BLaER1 (cell line): Measurements from ENCODE around the gene SLC35F3.

Experiments used
- H3K27ac ChIP-seq: shearing (Covaris generic); formaldehyde crosslinking; 2 replicates; pipeline ENCODE4 v1.8.1; 2022
- H3K27me3 ChIP-seq: shearing (Covaris generic); formaldehyde crosslinking; 2 replicates; pipeline ENCODE4 v1.8.1; 2022
- H3K36me3 ChIP-seq: shearing (Covaris generic); formaldehyde crosslinking; 2 replicates; pipeline ENCODE4 v1.8.1; 2022
- H3K4me1 ChIP-seq: shearing (Covaris generic); formaldehyde crosslinking; 2 replicates; pipeline ENCODE4 v1.8.1; 2022
- H3K4me2 ChIP-seq: shearing (Covaris generic); formaldehyde crosslinking; 2 replicates; pipeline ENCODE4 v1.8.1; 2022
- H3K4me3 ChIP-seq: shearing (Covaris generic); formaldehyde crosslinking; 2 replicates; pipeline ENCODE4 v1.8.1; 2022
- H3K9ac ChIP-seq: shearing (Covaris generic); formaldehyde crosslinking; 2 replicates; pipeline ENCODE4 v1.8.1; 2022
- H3K9me3 ChIP-seq: shearing (Covaris generic); formaldehyde crosslinking; 2 replicates; pipeline ENCODE4 v1.8.1; 2022
- H4K20me1 ChIP-seq: shearing (Covaris generic); formaldehyde crosslinking; 2 replicates; pipeline ENCODE4 v1.8.1; 2022
- Cebpa-rat ChIP-seq: shearing (Covaris generic); IDR thresholded peaks from 2 replicates; pipeline ENCODE4 v1.8.1; 2022

SLC35F3 gene

DNA sequence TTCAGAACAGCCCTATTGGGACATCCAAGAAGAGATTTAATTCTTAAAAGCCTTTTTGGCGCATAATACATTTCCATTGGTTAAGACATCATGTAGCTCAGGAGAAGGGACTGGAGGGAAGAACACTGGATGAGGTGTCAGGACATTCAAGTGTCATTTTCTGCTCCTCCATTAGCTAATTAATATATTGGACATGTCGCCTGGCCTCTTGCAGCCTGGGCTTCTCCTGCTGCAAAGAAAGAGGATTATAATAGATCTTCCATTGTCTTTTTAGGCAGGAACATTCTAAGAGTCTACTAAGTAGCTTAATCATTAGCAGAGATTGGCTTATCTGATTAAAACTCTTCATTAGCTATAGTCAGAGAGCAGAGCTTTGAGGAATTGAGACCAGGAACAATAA, 317.1 kb downstream of the SLC35F3 start:
- H3K4me1 ChIP-seq, result peaks cover 4% of the 10 kb centered on the region; the same call in 1 of the 2 replicates
- H4K20me1 ChIP-seq, result no peaks in the 10 kb centered on the region
- no peak overlapping the region for H3K4me2 ChIP-seq
- H3K4me3 ChIP-seq, result no peak overlapping the region
- H3K27me3 ChIP-seq, result peaks cover 6% of the 10 kb centered on the region; the same call in 1 of the 2 replicates
- no peak overlapping the region for H3K27ac ChIP-seq
- no peak overlapping the region for H3K9ac ChIP-seq
- H3K9me3 ChIP-seq, result no peaks in the 10 kb centered on the region
- TF ChIP-seq Cebpa-rat, result no peak
- no peaks in the 10 kb centered on the region for H3K36me3 ChIP-seq

DNA sequence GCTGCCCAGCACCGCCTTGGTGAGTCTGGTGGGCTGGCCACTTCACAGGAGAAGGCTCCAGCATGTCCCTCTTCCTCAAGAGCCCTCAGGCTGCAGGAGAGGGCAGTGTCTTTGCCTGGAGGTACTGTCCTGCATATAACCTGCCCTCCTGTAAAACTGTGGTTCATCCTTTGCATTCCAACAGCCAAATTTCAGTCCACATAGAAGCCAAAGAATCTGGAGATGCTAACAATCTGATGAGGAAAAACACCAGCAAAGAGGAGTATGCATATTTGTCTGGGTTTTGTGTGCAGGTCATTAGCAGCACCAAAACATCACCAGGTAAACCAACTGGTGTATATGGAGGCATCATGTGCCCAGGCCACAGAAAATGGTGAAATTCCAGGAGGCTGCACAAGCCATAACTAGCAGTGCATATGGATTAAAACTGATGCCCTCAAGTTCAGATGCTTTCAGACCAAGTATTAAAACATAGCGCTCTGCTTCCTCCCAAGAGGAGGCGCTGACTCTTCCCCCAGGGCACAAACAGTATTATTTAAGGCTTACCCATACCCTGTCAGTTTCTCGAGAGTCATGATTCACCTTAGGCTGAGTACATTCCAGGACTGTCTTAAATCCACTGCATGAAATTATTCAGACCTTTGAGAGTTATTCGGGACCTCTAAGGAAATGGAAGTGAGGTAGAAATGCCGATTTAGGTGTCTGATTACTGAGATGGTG, 318.2 kb downstream of the SLC35F3 start:
- no peak for TF ChIP-seq Cebpa-rat
- Histone ChIP-seq H3K4me3 (no peak overlapping the region), H3K27ac (no peak overlapping the region), H3K9ac (no peak overlapping the region), H3K9me3 (no peaks in the 10 kb centered on the region), H4K20me1 (no peaks in the 10 kb centered on the region), H3K36me3 (no peaks in the 10 kb centered on the region), H3K4me2 (no peak overlapping the region), H3K27me3 (no peaks in the 10 kb centered on the region), H3K4me1 (no peaks in the 10 kb centered on the region)

DNA sequence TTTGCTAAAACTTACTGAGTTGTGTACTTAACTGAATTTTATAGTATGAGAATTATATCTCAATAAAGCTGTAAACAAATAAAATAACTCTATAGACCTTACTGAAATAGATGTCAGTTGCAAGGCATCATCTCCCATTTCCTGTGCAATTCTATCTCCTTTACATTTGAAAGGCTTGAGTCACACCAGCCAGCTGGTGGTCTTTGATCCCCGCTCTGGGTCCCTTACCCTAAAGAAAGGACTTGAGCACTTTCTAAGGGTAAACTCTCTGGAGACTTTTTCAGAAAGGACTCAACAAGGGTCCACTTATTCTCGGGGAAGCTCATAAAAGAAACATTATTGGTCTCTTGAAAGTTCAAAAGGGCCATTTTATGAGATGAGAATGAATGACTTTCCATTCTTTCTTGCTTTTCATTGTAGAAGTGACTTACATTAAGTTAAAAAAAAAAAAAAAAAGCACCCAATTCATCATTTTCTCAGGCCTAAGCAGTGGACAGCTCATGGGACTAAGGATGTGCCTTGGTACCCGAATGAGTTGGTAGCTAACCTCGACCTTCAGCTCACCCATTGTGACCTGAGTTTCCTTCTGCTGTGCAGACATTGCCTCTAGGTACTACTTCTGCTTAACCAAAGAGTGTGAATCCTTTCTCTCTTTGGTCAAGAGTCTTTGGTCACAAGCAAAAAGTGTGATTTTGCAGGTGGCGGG, 321.8 kb downstream of the SLC35F3 start:
- Histone ChIP-seq H3K9ac (no peak overlapping the region), H3K4me1 (peaks cover 19% of the 10 kb centered on the region), H3K9me3 (no peaks in the 10 kb centered on the region), H3K36me3 (no peaks in the 10 kb centered on the region), H3K27me3 (no peaks in the 10 kb centered on the region), H3K27ac (no peak overlapping the region), H3K4me2 (no peak overlapping the region), H4K20me1 (no peaks in the 10 kb centered on the region), H3K4me3 (no peak overlapping the region)
- no peak for TF ChIP-seq Cebpa-rat

GRCh38 chr1:234226819-234227165, 322.3 kb downstream of the SLC35F3 start:
- TF ChIP-seq Cebpa-rat, result no peak
- Histone ChIP-seq H3K9me3 (no peaks in the 10 kb centered on the region), H3K36me3 (no peaks in the 10 kb centered on the region), H3K4me2 (no peak overlapping the region), H3K27ac (no peak overlapping the region), H3K9ac (no peak overlapping the region), H3K4me3 (no peak overlapping the region), H4K20me1 (no peaks in the 10 kb centered on the region), H3K4me1 (peaks cover 24% of the 10 kb centered on the region), H3K27me3 (no peaks in the 10 kb centered on the region)

DNA sequence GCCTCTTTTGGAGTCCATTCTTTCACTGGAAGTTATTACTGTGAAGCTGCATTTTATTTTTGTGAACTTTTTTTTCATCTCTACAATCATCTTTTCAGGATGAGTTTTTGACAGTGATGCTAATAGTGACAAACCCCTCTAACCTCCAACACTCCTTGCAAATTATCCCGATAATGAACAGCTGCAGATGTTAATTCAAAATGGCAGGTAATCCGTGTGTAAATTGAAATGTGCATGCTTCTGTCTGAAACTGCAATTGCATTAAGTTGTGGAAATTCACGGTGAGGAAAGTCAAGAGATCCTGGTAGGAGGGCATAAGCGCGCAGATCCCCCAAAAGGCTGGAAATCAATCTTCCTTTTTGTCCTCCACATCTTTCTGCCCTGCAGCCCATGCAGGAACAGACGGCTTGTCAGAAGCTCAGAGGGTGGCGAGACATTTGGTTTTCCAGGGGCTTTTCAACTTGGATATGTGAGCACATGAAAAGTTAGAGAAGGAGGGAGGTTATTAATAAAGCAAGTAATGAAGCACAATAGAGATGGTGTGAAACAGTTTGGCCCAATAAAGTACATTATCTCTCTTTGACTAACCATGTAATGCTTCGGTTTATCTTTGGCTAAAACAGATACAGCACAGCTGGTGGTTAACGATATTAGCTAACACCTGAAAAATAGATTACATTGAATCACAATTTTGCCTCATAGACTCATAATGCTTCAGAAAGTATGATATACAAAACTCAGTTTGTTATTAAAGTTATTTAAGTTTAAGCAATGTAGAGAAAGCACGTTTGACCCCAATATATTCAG, 325.3 kb downstream of the SLC35F3 start:
- H3K9ac ChIP-seq, result no peak overlapping the region
- peak overlapping the region; percentile 69 for H3K4me2 ChIP-seq
- H3K27ac ChIP-seq, result 0 out of 2 replicates have a peak overlapping the region, but pooled peaks have one; percentile 3
- H3K9me3 ChIP-seq, result no peaks in the 10 kb centered on the region
- no peaks in the 10 kb centered on the region for H3K27me3 ChIP-seq
- H3K4me3 ChIP-seq, result no peak overlapping the region
- TF ChIP-seq Cebpa-rat, result no peak
- H3K36me3 ChIP-seq, result no peaks in the 10 kb centered on the region
- H3K4me1 ChIP-seq, result peaks cover 24% of the 10 kb centered on the region
- H4K20me1 ChIP-seq, result no peaks in the 10 kb centered on the region

- 0 out of 2 replicates have a peak overlapping the region, but pooled peaks have one; percentile 43 for H3K27ac ChIP-seq
- no peaks in the 10 kb centered on the region for H3K36me3 ChIP-seq
- H3K4me1 ChIP-seq, result peaks cover 29% of the 10 kb centered on the region
- TF ChIP-seq Cebpa-rat, result no peak
- no peak overlapping the region for H3K4me3 ChIP-seq
- H3K9me3 ChIP-seq, result no peaks in the 10 kb centered on the region
- H4K20me1 ChIP-seq, result no peaks in the 10 kb centered on the region
- no peaks in the 10 kb centered on the region for H3K27me3 ChIP-seq
- peak overlapping the region; percentile 69 for H3K4me2 ChIP-seq
- H3K9ac ChIP-seq, result no peak overlapping the region; the same call in 1 of the 2 replicates
Observed at GRCh38 chr1:234230414-234230862, 326.0 kb downstream of the SLC35F3 start.

DNA sequence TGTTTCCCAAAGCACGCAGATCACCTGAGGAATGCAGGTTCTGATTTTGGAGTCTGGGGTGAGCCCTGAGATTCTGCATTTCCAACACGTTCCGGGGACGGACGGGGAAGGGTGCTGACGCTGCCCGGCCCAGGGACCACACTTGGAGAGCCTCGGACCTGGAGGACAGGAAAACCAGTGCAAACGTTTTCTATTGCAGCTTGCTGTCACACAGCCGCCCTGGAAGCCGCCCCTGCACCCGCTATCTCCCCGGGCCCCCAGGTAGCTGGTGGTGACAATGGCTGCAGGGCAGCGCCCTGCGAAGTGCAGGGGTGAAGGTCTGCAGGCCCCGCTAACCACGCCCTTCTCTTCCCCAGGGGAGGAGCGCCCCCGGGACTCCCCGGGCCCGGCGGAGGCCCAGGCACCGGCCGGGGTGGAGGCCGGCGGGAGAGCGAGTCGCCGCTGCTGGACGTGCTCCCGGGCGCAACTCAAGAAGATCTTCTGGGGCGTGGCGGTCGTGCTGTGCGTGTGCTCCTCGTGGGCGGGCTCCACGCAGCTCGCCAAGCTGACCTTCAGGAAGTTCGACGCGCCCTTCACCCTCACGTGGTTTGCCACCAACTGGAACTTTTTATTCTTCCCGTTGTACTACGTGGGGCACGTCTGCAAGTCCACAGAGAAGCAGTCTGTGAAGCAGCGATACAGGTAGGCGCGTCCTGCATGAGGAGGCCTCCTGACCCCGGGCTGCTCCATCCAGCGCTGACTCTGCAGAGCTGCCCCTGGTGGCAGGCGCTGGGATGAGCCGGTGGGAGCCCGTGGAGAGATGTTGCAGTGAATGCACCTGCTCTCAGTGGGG, 326.8 kb downstream of the SLC35F3 start:
- Histone ChIP-seq H3K27me3 (no peaks in the 10 kb centered on the region), H3K27ac (peak overlapping the region; percentile 43; the same call in 1 of the 2 replicates), H3K4me1 (peaks cover 30% of the 10 kb centered on the region), H3K9ac (no peak overlapping the region; the same call in 1 of the 2 replicates), H3K4me2 (peak overlapping the region; percentile 69), H3K36me3 (no peaks in the 10 kb centered on the region), H3K9me3 (no peaks in the 10 kb centered on the region), H4K20me1 (no peaks in the 10 kb centered on the region), H3K4me3 (no peak overlapping the region)
- TF ChIP-seq Cebpa-rat, result no peak

- TF ChIP-seq Cebpa-rat, result no peak
- no peaks in the 10 kb centered on the region for H3K36me3 ChIP-seq
- H3K27me3 ChIP-seq, result no peaks in the 10 kb centered on the region
- no peak overlapping the region for H3K9ac ChIP-seq
- H3K4me2 ChIP-seq, result no peak overlapping the region
- H3K27ac ChIP-seq, result no peak overlapping the region
- H3K4me3 ChIP-seq, result no peak overlapping the region
- no peaks in the 10 kb centered on the region for H3K9me3 ChIP-seq
- no peaks in the 10 kb centered on the region for H4K20me1 ChIP-seq
- peaks cover 30% of the 10 kb centered on the region for H3K4me1 ChIP-seq
Observed at GRCh38 chr1:234231893-234232276, 327.4 kb downstream of the SLC35F3 start.

- H3K27me3 ChIP-seq, result no peaks in the 10 kb centered on the region
- no peak overlapping the region for H3K9ac ChIP-seq
- no peaks in the 10 kb centered on the region for H3K36me3 ChIP-seq
- H3K9me3 ChIP-seq, result no peaks in the 10 kb centered on the region
- TF ChIP-seq Cebpa-rat, result no peak
- no peak overlapping the region for H3K27ac ChIP-seq
- H3K4me3 ChIP-seq, result no peak overlapping the region
- H3K4me2 ChIP-seq, result no peak overlapping the region
- peaks cover 30% of the 10 kb centered on the region for H3K4me1 ChIP-seq
- H4K20me1 ChIP-seq, result no peaks in the 10 kb centered on the region
Observed at GRCh38 chr1:234234199-234234598, 329.7 kb downstream of the SLC35F3 start.
